Mucosa of descending colon (tissue), 3 donors: ENCODE measurements around the gene KCNIP1. TPM values are rescaled to one million over a fixed set of nuclear protein-coding genes. Genes with fewer than 3 reads are reported as not detected.

Experiments
- ATAC-seq: fragments of 200-7000 bp; cut with Tn5 transposase; one replicate; pipeline ENCODE4 v1.9.1; 2020; ENCODE audit warnings: mild to moderate bottlenecking, moderate library complexity
- DNase-seq, 3 donors: peaks; one replicate each; pipeline ENCODE4 v3.0.0-alpha.2; 2020
- H3K36me3 ChIP-seq: fragments of 200-600 bp; one replicate; pipeline ENCODE4 v1.8.0; 2021; ENCODE audit warnings: low read depth, mild to moderate bottlenecking
- H3K4me1 ChIP-seq: fragments of 200-600 bp; one replicate; pipeline ENCODE4 v1.8.0; 2021; ENCODE audit warnings: low read depth, mild to moderate bottlenecking
- H3K4me3 ChIP-seq: fragments of 200-600 bp; one replicate; pipeline ENCODE4 v1.8.0; 2021; ENCODE audit warnings: mild to moderate bottlenecking
- H3K9me3 ChIP-seq: fragments of 200-600 bp; one replicate; pipeline ENCODE4 v1.8.0; 2021; ENCODE audit warnings: mild to moderate bottlenecking
- intact Hi-C, 2 donors: fragments of 100-400 bp; cut with DNase I in 1 of 2; cut with micrococcal nuclease in 1 of 2; formaldehyde crosslinking; loops; one replicate each; pipeline versions ENCODE4 v1.11.0 to v1.11.1; 2022; cut with DNase I, micrococcal nuclease
- total RNA-seq, 3 donors: library from RNA; stranded (reverse); fragmentation: NEBNext Ultra II Directional in 2 of 3; extraction: Animal tissue kit (Norgen Biotek cat#: 25700) in 2 of 3; gene quantifications; one replicate each; pipeline versions ENCODE4 v1.2.1 to v1.2.4, GENCODE V29; 2021 to 2023
- TF ChIP-seq, protein P1 (sequence below): fragments of 200-600 bp; IDR thresholded peaks from one replicate; pipeline ENCODE4 v1.8.0; 2022; ENCODE audit warnings: antibody characterized with exemption, mild to moderate bottlenecking
- donor health status: DM: no; HTN: no; CAD: no; lungs with moderate emphysema.
- donor health status: DM: no; HTN: no; CAD: no.
- donor health status: DM: no; HTN: yes; CAD: no.

The KCNIP1 gene
- total RNA-seq, 3 donors from 2014 or later = 0.79 TPM; not detected in 2

DNA sequence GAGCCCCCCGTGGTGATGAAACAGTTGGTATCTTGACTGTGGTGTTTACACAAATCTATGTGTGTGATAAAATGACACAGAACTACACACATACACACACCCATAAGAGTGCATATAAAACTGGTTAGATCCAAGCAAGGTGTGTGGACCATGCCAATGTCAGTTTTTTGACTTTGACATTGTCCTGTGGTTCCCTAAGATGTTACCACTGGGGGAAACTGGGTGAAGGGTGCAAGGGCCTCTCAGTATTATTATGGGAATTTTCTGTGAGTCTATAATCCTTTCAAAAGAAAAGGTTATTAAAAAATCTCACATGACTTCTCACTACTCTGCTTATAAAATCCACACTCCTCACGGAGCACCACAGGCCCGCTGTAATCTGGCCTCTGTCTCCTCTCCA is 13.4 kb upstream of the KCNIP1 start:
- ATAC-seq = no peak
- TF ChIP-seq, protein P1, sequence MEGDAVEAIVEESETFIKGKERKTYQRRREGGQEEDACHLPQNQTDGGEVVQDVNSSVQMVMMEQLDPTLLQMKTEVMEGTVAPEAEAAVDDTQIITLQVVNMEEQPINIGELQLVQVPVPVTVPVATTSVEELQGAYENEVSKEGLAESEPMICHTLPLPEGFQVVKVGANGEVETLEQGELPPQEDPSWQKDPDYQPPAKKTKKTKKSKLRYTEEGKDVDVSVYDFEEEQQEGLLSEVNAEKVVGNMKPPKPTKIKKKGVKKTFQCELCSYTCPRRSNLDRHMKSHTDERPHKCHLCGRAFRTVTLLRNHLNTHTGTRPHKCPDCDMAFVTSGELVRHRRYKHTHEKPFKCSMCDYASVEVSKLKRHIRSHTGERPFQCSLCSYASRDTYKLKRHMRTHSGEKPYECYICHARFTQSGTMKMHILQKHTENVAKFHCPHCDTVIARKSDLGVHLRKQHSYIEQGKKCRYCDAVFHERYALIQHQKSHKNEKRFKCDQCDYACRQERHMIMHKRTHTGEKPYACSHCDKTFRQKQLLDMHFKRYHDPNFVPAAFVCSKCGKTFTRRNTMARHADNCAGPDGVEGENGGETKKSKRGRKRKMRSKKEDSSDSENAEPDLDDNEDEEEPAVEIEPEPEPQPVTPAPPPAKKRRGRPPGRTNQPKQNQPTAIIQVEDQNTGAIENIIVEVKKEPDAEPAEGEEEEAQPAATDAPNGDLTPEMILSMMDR = no peak
- no peaks in the 10 kb centered on the region for H3K4me1 ChIP-seq
- intact Hi-C loops = no loop called here
- H3K36me3 ChIP-seq = no peaks in the 10 kb centered on the region
- H3K9me3 ChIP-seq = no peaks in the 10 kb centered on the region
- DNase-seq = no peak
- H3K4me3 ChIP-seq = no peak overlapping the region

- no peak for DNase-seq
These were observed 12.3 kb upstream of the KCNIP1 start for GRCh38 chr5:170491479-170491878.

DNA sequence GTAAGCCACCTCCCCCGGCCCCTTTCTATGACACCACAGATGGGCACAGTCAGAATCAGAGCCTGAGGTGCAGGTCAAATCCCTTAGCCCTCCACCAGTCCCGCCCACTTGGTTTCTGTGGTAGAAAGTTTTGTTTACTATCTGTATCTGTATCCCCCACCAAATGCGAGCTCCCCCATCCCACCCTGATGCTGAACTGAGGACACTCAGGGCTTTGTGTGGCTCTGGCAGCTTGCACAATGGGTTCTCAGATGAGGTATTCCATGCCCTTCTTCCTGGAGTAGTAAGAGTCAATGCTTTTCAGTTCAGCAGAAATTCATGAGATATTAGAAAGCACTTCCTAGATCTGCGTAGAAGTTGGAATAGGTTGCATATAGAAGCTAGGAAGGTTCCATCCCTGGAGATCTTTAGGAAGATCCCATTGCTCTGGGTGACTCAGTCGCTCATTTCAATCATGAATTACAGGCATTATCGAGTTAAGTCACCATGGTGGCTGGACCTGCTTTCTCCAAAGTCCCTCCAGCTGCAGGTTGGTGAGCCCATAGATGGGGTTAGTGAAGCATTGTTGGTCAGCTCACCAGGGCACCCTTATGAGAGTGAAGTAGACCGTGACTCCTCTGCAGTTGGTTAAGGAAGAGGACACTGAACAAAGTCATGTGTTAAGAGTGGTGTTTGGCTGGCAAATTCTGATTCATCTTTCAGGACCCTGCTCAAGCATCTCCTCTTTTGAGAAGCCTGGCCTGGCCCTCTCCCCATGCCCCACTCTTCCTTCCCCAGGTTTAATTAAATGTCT is 10.6 kb upstream of the KCNIP1 start:
- DNase-seq = no peak
- Histone ChIP-seq H3K36me3 (no peaks in the 10 kb centered on the region), H3K4me3 (no peak overlapping the region), H3K9me3 (no peaks in the 10 kb centered on the region), H3K4me1 (no peaks in the 10 kb centered on the region)
- TF ChIP-seq, protein P1 = no peak
- ATAC-seq = no peak
- intact Hi-C loops = no loop called here

More at GRCh38 chr5:170491479-170491878, 12.3 kb upstream of the KCNIP1 start:
- Histone ChIP-seq H3K4me3 (no peak overlapping the region), H3K36me3 (no peaks in the 10 kb centered on the region), H3K4me1 (no peaks in the 10 kb centered on the region), H3K9me3 (no peaks in the 10 kb centered on the region)
- no peak for ATAC-seq
- TF ChIP-seq, protein P1 = no peak
- intact Hi-C loops = no loop called here

GRCh38 chr5:170494041-170494440 is 9.8 kb upstream of the KCNIP1 start:
- Histone ChIP-seq H3K9me3 (no peaks in the 10 kb centered on the region), H3K36me3 (no peaks in the 10 kb centered on the region), H3K4me1 (no peaks in the 10 kb centered on the region), H3K4me3 (no peak overlapping the region)
- no peak for ATAC-seq
- no peak for DNase-seq
- intact Hi-C loops = no loop called here
- TF ChIP-seq, protein P1 = no peak

DNA sequence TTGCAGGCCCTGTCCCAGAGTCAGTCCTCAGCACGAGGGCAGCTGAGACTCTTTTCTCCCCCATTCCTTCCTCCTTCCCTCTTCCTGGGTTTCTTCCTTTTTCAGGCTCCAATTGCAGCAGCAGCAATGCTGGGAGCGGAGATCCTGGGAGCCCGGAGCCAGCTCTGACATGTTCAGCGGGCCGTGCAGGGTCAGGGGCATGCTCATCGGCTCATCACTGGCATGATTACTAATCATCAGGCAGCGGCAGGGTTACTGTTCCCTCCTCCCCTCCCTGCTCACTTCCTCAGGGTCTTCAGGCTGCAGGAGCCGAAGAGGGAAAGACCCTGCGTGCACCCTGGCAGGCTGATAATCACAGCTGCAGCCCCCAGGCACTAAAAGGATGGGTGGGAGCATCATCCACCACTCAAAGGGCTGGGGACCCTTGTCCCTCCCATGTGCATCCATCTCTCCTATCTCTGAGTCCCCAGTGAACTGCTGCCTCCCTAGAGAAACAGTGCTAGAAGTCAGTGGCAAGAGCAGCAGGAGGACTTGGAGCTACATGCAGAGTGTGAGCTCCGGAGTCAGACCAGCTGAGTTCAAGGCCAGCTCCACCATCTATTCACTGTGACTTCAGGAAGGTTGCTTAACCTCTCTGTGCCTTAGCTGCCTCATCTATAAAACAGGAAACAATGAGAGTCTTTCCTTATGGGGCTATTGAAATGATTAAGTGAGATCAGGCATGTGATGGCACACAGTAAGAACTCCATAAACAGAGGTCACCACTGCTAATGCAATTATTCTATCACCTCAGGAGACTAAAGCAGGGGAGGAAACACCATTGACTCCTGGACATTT is 7.8 kb upstream of the KCNIP1 start:
- Histone ChIP-seq H3K4me1 (no peaks in the 10 kb centered on the region), H3K36me3 (no peaks in the 10 kb centered on the region), H3K9me3 (no peaks in the 10 kb centered on the region), H3K4me3 (no peak overlapping the region)
- TF ChIP-seq, protein P1 = no peak
- intact Hi-C loops = no loop called here
- ATAC-seq = no peak
- DNase-seq = no peak
